H9 (cell line): Measurements from ENCODE around the gene LAMC3. TPM values are rescaled to one million over a fixed set of nuclear protein-coding genes. Genes with fewer than 3 reads are reported as not detected.
A peak's percentile ranks its signal among the peaks of the same experiment; 100 is the strongest.

Source experiments
- DNase-seq: peaks from one replicate; pipeline ENCODE4 v3.0.0-alpha.2; 2017
- H2AFZ ChIP-seq: one replicate; pipeline ENCODE4 v1.6.1; 2013; ENCODE audit warnings: mild to moderate bottlenecking, low read length, control low read depth, moderate library complexity
- H2AK5ac ChIP-seq: 2 replicates; pipeline ENCODE4 v1.6.1; 2013; ENCODE audit warnings: low read length, control low read depth, mixed read lengths; ENCODE audit not compliant: insufficient read length
- H2BK120ac ChIP-seq: one replicate; pipeline ENCODE4 v1.6.1; 2013; ENCODE audit warnings: low read depth, mild to moderate bottlenecking, low read length, control low read depth, inconsistent platforms; ENCODE audit not compliant: poor library complexity, severe bottlenecking
- H2BK12ac ChIP-seq: 2 replicates; pipeline ENCODE4 v1.6.1; 2013; ENCODE audit warnings: low read length, control low read depth, mixed read lengths, low read depth; ENCODE audit not compliant: insufficient read length
- H2BK15ac ChIP-seq: 2 replicates; pipeline ENCODE4 v1.6.1; 2013; ENCODE audit warnings: low read depth, low read length, control low read depth
- H2BK20ac ChIP-seq: one replicate; pipeline ENCODE4 v1.6.1; 2013; ENCODE audit warnings: low read depth, mild to moderate bottlenecking, low read length, control low read depth, inconsistent platforms; ENCODE audit not compliant: poor library complexity, severe bottlenecking
- H2BK5ac ChIP-seq: 2 replicates; pipeline ENCODE4 v1.6.1; 2013; ENCODE audit warnings: low read length, control low read depth, mixed read lengths; ENCODE audit not compliant: insufficient read length
- H3K14ac ChIP-seq: 2 replicates; pipeline ENCODE4 v1.6.1; 2013; ENCODE audit warnings: low read length, control low read depth; ENCODE audit not compliant: insufficient read depth
- H3K18ac ChIP-seq: 2 replicates; pipeline ENCODE4 v1.6.1; 2013; ENCODE audit warnings: low read depth, mild to moderate bottlenecking, mixed read lengths, low read length, control low read depth; ENCODE audit not compliant: insufficient read length
- H3K23ac ChIP-seq: 2 replicates; pipeline ENCODE4 v1.6.1; 2013; ENCODE audit warnings: low read length, control low read depth, mixed read lengths, low read depth; ENCODE audit not compliant: insufficient read length
- H3K23me2 ChIP-seq: 2 replicates; pipeline ENCODE4 v1.6.1; 2013; ENCODE audit warnings: low read depth, mild to moderate bottlenecking, mixed read lengths, low read length, control low read depth; ENCODE audit not compliant: insufficient read length, poor library complexity, severe bottlenecking
- H3K27ac ChIP-seq: 2 replicates; pipeline ENCODE4 v1.5.1; 2013; ENCODE audit warnings: low read length, control low read depth, mixed read lengths, low read depth; ENCODE audit not compliant: insufficient read length
- H3K27me3 ChIP-seq: 2 replicates; pipeline ENCODE4 v1.6.1; 2013; ENCODE audit warnings: low read length, control low read depth, inconsistent platforms; ENCODE audit not compliant: insufficient read depth
- H3K4ac ChIP-seq: 2 replicates; pipeline ENCODE4 v1.6.1; 2013; ENCODE audit warnings: low read depth, mild to moderate bottlenecking, control low read depth, inconsistent platforms, low read length, moderate library complexity
- H3K4me1 ChIP-seq: 2 replicates; pipeline ENCODE4 v1.6.1; 2013; ENCODE audit warnings: low read length, control low read depth, inconsistent platforms; ENCODE audit not compliant: insufficient read depth
- H3K4me2 ChIP-seq: 2 replicates; pipeline ENCODE4 v1.6.1; 2013; ENCODE audit warnings: low read length, control low read depth, mixed read lengths; ENCODE audit not compliant: insufficient read length, insufficient read depth
- H3K56ac ChIP-seq: 2 replicates; pipeline ENCODE4 v1.6.1; 2013; ENCODE audit warnings: low read depth, mild to moderate bottlenecking, mixed read lengths, low read length, control low read depth; ENCODE audit not compliant: insufficient read length
- H3K79me1 ChIP-seq: 2 replicates; pipeline ENCODE4 v1.6.1; 2013; ENCODE audit warnings: low read depth, mild to moderate bottlenecking, moderate library complexity, low read length, control low read depth, inconsistent platforms; ENCODE audit not compliant: insufficient read depth, poor library complexity, severe bottlenecking
- H3K79me2 ChIP-seq: 2 replicates; pipeline ENCODE4 v1.6.1; 2013; ENCODE audit warnings: low read length, control low read depth, inconsistent platforms; ENCODE audit not compliant: insufficient read depth
- H3K9ac ChIP-seq: 2 replicates; pipeline ENCODE4 v1.6.1; 2013; ENCODE audit warnings: low read length, control low read depth, mixed read lengths; ENCODE audit not compliant: insufficient read length; ENCODE audit errors: extremely low read depth
- H3K9me3 ChIP-seq: one replicate; pipeline ENCODE4 v1.6.1; 2013; ENCODE audit warnings: low read depth, low read length, inconsistent platforms; ENCODE audit not compliant: control insufficient read depth
- H3T11ph ChIP-seq: one replicate; pipeline ENCODE4 v1.6.1; 2013; ENCODE audit warnings: mild to moderate bottlenecking, low read length, control low read depth, inconsistent platforms
- H4K20me1 ChIP-seq: one replicate; pipeline ENCODE4 v1.6.1; 2013; ENCODE audit not compliant: control insufficient read depth, insufficient read length, insufficient read depth
- H4K5ac ChIP-seq: 2 replicates; pipeline ENCODE4 v1.6.1; 2013; ENCODE audit warnings: low read depth, mild to moderate bottlenecking, mixed read lengths, low read length, control low read depth; ENCODE audit not compliant: insufficient read length
- H4K8ac ChIP-seq: replicated peaks from 2 replicates; pipeline ENCODE4 v1.6.1; 2013; ENCODE audit warnings: low read length, control low read depth, mixed read lengths, low read depth; ENCODE audit not compliant: insufficient read length
- H4K91ac ChIP-seq: 2 replicates; pipeline ENCODE4 v1.6.1; 2013; ENCODE audit warnings: low read depth, mild to moderate bottlenecking, moderate library complexity, mixed read lengths, low read length, control low read depth; ENCODE audit not compliant: insufficient read length
- H3K27ac Mint-ChIP-seq, 3 experiments: 2 replicates in 2 of 3; 3 replicates in 1 of 3; pipeline ENCODE4 v1.8.0; 2020 to 2021; ENCODE audit warnings: mixed read lengths in 3 of 3, mild to moderate bottlenecking in 1 of 3, moderate library complexity in 1 of 3
- H3K27me3 Mint-ChIP-seq: 2 replicates; pipeline ENCODE4 v1.8.0; 2021; ENCODE audit warnings: low read depth, mild to moderate bottlenecking, moderate library complexity, mixed read lengths
- H3K36me3 Mint-ChIP-seq, 3 experiments: 2 replicates in 2 of 3; 3 replicates in 1 of 3; pipeline ENCODE4 v1.8.0; 2020 to 2021; ENCODE audit warnings: low read depth in 3 of 3, mixed read lengths in 3 of 3; ENCODE audit not compliant: insufficient read depth in 1 of 3
- H3K4me1 Mint-ChIP-seq, 2 experiments: 2 replicates each; pipeline ENCODE4 v1.8.0; 2020; ENCODE audit warnings: mixed read lengths in 2 of 2
- H3K4me3 Mint-ChIP-seq, 2 experiments: 2 replicates in 1 of 2; 3 replicates in 1 of 2; pipeline ENCODE4 v1.8.0; 2020 to 2021; ENCODE audit warnings: mild to moderate bottlenecking in 2 of 2, mixed read lengths in 2 of 2, moderate library complexity in 1 of 2
- H3K9me3 Mint-ChIP-seq, 2 experiments: 2 replicates in 1 of 2; 3 replicates in 1 of 2; pipeline ENCODE4 v1.8.0; 2020; ENCODE audit warnings: mild to moderate bottlenecking in 2 of 2, mixed read lengths in 2 of 2, moderate library complexity in 1 of 2
- whole genome bisulfite sequencing: extraction: QIAGEN DNeasy Blood & Tissue Kit; methylation state at CpG from one replicate; pipeline ENCODE4 v1.1.7; 2013; ENCODE audit warnings: missing lambda C conversion rate, low lambda C conversion rate, mixed read lengths; ENCODE audit not compliant: insufficient read length; ENCODE audit errors: extremely low coverage; 5-methylcytosine and 5-hydroxymethylcytosine counted together
- total RNA-seq: library from RNA; stranded (reverse); gene quantifications from 2 replicates; pipeline ENCODE4 v1.2.1, GENCODE V29; 2021
- TF ChIP-seq, protein P1 (sequence below): fragments of 200-600 bp; sonication (generic); conservative IDR thresholded peaks from 3 replicates; pipeline ENCODE4 v1.8.0; 2021; ENCODE audit warnings: antibody characterized with exemption, mild to moderate bottlenecking

Gene LAMC3
- total RNA-seq, 1 experiment from 2014 or later: 21.7 TPM

DNA sequence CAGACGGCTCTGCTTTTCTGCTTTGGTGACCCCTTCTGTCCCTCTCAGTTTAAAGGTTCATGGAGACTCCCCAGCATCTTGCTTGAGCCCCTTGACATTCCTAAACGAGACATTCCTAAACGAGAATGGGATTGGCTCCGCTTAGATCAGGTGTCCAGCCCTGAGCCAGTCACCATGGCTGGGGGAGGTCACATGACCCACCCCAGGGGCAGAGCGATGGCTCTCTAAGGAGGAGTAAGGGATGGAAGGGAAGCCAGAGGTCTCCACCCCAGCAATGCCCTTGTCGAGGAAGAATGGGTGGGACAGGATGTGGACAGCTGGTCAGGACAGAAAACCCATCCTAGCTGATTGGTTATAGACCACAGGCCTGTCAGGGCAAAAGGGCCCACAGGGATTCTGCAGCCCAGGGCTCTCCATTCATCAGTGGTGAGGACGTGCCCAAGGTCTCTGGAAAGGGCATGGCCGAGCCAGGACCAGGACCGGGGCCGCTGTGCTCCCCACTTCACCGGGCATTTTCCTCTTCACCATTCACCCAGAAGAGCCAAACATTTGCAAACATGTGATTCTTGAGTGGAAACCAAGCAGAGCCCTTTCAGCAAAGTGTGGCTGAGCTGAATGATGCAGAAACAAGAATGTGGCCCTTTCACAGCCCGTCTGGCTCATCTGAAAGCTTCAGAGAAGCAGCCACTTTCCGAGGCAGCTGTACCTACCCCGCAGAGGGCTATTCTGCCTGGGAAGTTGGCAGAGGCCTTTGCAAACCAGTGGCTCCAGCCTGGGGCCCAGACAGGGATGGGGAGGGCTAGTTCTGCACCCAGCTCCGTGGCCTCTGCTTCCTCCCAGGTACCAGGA lies 67.6 kb downstream of the LAMC3 start:
- no peak for DNase-seq
- H3K9me3 ChIP-seq: no peaks in the 10 kb centered on the region
- no peak overlapping the region for H4K8ac ChIP-seq
- WGBS: no CpG with 5 or more reads among the region's 15 CpGs
- no peak overlapping the region for H2AK5ac ChIP-seq
- no peaks in the 10 kb centered on the region for H3K79me2 ChIP-seq
- 0 out of 4 replicates have a peak, but pooled peaks cover 0 to 2% of the 10 kb centered on the region in 2 experiments for H3K4me1 Mint-ChIP-seq
- H3K79me1 ChIP-seq: no peaks in the 10 kb centered on the region
- no peak overlapping the region for H3K23ac ChIP-seq
- no peaks in the 10 kb centered on the region; a peak in 1 of 5 replicates for H3K9me3 Mint-ChIP-seq
- H3K4ac ChIP-seq: no peak overlapping the region
- H2AFZ ChIP-seq: no peak overlapping the region
- no peak overlapping the region for H3K27ac ChIP-seq
- H4K91ac ChIP-seq: no peak overlapping the region
- H3K27me3 ChIP-seq: no peaks in the 10 kb centered on the region
- H3K4me1 ChIP-seq: no peaks in the 10 kb centered on the region
- no peak overlapping the region for H3K56ac ChIP-seq
- H2BK15ac ChIP-seq: no peak overlapping the region
- H3K4me2 ChIP-seq: no peak overlapping the region
- no peak overlapping the region for H2BK20ac ChIP-seq
- H4K20me1 ChIP-seq: no peaks in the 10 kb centered on the region
- H4K5ac ChIP-seq: no peak overlapping the region
- TF ChIP-seq, protein P1, sequence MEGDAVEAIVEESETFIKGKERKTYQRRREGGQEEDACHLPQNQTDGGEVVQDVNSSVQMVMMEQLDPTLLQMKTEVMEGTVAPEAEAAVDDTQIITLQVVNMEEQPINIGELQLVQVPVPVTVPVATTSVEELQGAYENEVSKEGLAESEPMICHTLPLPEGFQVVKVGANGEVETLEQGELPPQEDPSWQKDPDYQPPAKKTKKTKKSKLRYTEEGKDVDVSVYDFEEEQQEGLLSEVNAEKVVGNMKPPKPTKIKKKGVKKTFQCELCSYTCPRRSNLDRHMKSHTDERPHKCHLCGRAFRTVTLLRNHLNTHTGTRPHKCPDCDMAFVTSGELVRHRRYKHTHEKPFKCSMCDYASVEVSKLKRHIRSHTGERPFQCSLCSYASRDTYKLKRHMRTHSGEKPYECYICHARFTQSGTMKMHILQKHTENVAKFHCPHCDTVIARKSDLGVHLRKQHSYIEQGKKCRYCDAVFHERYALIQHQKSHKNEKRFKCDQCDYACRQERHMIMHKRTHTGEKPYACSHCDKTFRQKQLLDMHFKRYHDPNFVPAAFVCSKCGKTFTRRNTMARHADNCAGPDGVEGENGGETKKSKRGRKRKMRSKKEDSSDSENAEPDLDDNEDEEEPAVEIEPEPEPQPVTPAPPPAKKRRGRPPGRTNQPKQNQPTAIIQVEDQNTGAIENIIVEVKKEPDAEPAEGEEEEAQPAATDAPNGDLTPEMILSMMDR: no peak
- H3K4me3 Mint-ChIP-seq: no peak overlapping the region
- H3K9ac ChIP-seq: no peak overlapping the region
- no peak overlapping the region for H2BK12ac ChIP-seq
- H3K23me2 ChIP-seq: no peaks in the 10 kb centered on the region
- H3T11ph ChIP-seq: no peak overlapping the region
- H3K27ac Mint-ChIP-seq: peak overlapping the region in 1 of 3 experiments; percentile 40; a peak in 1 of 7 replicates
- no peak overlapping the region for H3K18ac ChIP-seq
- no peak overlapping the region for H3K14ac ChIP-seq
- no peak overlapping the region for H2BK120ac ChIP-seq
- H2BK5ac ChIP-seq: no peak overlapping the region
- H3K27me3 Mint-ChIP-seq: no peaks in the 10 kb centered on the region; the same call in 1 of the 2 replicates
- peaks cover 0 to 5% (median 0%) of the 10 kb centered on the region in 3 experiments; a peak in 1 of 7 replicates for H3K36me3 Mint-ChIP-seq
